GM19395 (cell line): ENCODE data around the gene TCL1B.

Source experiments
- ATAC-seq: cut with Tn5 transposase; IDR thresholded peaks from one replicate; pipeline ENCODE4 v1.9.1; 2021; ENCODE audit warnings: mild to moderate bottlenecking, moderate library complexity; ENCODE audit not compliant: unreplicated experiment

The TCL1B gene

DNA sequence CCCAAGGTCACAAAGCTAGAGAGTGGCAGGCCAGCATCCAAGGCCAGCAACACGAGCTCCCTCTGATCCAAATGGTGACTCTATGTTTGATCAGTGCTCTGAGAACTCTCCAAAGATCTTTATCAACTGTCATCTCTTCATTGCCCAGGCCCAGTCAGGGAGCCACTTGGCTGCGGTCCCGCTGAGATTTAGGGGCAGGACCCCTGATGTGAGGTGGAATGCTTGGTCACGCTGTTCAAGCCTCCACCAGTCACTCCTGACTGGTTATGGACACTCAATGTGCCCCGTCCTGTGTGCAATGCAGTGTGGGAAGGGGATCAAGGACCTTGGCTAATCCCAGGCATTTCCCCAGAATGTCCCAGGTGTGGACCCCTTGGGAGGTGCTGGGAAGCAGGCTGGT, 19.8 kb upstream of the TCL1B start:
- no peak for ATAC-seq

DNA sequence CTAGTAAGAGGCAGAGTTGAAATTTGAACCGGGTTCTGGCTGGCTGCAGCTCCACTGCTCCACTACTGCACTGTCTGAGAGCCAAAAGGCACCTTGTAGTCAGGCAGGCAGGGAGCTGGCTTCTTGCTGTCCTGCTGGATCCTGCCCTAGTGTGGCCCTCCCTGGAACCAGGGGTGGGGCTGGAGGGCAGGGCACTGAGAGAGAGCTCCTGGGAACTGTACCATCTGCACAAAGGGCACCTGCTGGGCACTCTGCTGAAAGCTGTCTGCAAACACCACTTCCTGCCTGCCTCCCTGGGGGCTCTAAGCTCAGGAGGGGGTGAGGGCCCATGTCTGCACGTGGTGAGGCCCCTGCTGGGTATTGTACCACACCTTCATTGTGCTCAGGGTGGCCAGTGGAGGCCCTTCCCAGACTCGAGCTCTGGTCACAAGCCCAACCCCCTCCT, 19.0 kb upstream of the TCL1B start:
- no peak for ATAC-seq

DNA sequence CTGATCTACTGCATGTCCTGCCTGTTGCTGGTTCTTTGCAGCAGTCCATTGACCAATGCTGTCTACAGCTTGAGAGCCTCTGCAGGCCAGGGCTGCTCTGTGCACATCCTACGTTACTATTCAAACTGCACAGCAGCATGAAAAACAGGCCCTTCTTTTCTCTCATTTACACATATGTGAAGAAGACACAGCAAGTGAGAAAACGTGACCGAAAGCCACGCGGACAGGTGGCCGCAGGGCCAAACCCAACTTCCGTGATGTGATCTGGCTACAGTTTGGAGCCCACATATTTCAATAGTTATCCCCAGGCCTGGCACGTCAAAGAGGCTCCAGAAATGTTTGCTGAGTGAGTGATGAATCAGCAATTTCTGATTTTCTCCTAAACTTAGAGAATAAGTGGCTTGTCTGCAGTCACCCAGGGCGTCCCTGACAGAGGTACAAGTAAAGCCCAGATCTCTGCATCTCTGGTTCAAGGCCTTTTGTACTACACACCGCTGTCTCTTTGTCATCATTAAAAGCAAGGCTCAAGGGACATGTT, 17.9 kb upstream of the TCL1B start:
- ATAC-seq = peak; percentile 40

DNA sequence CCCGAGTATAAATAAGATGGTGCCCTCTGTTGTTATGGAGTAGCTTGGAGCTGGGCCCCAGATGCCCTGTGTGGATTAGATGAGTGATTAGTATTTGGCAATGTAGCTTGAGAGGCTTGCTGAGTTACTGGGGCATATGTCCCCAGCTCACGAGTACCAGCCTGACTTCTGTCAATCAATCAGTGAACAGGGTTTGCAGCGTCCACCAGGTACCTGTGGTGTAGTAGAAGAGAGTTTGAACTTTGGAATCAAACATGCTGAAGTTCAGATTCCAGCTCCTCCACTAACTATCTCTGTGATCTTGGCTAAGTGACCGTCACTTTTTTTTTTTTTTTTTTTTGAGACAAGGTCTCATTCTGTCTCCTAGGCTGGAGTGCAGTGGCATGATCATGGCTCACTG, 11.6 kb upstream of the TCL1B start:
- no peak for ATAC-seq

DNA sequence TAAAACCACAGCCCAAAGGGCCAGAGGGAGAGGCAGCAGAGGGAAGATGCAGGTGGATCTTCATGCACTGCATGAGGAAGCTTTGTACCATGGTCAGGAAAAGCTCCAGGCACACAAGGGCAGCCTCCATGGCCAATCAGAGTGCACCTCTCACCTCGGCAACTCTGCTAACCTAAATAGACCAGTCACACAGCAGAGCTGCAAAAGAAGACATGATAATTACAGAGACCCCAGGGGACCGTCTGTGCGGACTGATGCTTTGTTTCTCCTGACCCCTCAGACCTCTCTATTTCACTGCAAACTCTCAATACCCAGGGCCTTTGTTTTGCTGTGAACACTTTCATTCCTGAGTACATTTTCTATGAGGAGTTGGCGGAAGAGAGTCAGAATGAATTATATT, 10.7 kb upstream of the TCL1B start:
- no peak for ATAC-seq

DNA sequence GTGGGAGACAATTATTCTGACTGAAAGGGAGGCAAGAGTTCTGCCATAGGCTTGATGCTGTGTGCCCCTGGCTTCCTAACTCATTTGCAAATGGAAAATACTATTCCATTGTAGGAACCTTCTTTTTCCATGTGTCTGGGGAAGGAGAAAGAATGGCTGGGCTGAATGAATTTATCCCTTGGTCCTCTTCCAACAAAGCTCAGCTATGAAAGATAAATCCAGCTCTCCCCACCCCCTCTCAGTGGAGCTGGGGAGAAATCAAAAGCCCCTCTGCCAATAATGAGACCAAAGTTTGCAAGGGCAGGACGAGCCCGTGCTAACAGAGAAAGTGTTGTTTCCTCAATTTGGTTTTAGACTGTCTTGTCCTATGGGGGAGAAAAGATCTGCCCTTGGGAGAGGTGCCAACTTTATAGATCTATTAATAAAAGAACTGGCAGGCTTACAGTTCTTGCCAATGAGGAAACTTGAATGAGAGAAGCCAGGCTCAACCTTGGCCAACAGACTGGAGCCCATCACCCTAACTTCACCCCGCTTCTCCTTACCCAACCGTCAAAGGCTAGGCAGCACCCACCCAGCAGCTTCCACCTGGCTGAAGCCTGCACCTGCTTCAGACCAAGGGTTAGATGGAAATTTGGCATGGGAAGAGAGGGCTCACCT, 8.9 kb upstream of the TCL1B start:
- ATAC-seq = no peak

DNA sequence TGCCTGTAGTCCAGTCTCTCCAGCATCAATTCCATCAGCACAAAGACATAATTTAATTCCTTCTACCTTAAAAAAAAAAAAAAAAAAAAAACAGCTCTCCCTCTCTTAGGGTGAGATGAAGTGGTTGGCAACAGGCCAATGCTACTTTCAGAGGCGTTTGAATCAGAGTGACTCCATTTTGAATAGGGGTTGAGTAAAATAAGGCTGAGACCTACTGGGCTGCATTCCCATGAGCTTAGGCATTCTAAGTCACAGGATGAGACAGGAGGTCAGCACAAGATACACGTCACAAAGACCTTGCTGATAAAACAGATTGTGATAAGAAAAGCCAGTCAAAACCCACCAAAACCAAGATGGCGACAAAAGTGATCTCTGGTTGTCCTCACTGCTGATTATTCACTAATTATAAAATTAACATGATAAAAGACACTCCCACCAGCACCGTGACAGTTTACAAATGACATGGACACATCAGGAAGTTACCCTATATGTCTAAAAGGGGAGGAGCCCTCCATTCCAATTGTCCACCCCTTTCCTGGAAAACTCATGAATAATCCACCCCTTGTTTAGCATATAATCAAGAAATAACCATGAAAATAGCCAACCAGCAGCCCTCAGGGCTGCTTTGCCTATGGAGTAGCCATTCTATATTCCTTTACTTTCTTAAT, 6.9 kb upstream of the TCL1B start:
- ATAC-seq = no peak

DNA sequence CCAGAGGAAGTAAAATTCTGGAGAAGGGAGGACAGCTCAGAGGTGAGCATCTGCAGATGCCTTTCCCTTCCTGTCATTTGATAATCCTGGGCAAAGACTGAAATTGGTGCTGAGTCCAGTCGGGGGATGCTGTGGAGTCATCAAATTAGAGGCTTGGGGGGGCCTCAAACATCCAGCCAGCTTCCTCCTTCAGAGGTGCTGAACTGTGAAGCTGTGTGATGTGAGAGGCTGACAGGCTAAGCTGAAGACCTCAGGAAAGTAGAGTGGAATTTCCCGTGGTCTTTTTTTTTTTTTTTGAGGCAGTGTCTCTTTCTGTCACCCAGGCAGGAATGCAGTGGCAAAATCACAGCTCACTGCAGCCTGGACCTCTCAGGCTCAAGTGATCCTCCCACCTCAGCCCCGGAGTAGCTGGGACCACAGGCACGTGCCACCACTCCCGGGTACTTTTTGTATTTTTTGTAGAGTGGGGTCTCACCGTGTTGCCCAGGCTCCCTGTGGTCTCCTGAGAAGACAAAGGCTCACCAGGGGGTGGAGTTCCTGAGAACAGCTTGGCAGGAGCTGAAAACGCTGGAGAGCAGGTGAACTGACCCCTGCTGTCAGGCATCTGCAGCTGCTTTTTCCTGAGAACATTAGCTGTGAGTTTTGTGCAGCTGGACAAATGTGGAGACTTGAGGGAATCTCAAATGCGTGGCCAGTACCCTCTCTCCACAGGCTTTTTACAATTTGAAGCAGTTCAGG, 6.1 kb upstream of the TCL1B start:
- no peak for ATAC-seq

DNA sequence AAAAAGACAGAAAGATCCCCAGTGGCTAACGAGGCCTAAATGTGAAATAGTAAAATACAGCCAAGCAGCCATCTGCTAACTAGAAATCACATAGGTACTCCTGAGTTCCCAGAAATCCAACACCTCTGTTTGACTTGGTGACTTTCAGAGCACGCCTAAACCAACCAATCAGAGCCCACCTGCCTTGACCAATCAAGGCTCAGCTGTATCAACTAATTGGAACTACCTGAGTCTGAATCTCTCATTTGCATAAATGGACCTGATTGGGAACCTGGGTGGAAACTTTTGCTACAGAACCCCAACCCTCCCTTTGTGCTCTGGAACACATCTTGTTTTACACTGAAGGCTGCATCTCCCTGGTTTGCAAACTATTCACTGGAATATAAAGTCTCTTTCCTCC, 5.1 kb upstream of the TCL1B start:
- no peak for ATAC-seq

DNA sequence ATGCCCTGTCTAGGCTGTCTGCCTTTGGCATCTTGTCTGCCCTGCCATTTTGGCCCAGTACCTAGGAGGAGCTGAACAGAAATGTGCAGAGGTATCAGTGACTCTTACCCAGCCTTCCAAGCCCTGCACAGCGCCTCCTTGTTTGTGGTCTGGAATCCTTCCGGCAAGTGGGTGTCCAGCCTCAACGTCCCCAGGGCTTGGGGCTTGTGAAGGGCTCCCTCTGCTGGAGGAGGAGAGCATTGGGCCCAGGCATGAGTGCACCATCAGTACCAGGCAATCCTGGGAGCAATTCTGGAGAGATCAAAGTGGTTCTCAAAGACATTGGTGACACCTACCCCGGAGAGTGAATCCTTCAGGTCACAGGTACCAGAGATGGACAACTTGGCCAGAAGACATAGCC, 2.4 kb upstream of the TCL1B start:
- no peak for ATAC-seq

DNA sequence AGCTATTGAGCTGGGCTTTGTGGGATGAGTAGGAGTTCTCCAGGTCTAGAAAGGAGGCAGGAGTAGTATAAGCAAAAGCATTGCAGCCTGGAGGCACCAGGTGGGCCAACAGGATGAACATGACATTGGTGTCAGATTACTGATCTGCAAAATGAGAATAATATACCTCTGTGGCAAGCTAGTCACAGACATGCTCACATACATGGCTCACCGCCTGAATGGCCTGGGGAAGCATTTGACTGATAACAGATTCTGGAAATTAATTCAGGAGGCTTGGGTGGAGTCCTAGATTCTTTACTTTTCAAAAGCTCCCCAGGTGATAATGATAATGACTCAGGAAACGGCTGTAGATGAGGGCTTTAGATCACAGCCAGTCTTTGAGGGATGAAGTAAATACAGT, 709 bp downstream of the TCL1B start:
- no peak for ATAC-seq

DNA sequence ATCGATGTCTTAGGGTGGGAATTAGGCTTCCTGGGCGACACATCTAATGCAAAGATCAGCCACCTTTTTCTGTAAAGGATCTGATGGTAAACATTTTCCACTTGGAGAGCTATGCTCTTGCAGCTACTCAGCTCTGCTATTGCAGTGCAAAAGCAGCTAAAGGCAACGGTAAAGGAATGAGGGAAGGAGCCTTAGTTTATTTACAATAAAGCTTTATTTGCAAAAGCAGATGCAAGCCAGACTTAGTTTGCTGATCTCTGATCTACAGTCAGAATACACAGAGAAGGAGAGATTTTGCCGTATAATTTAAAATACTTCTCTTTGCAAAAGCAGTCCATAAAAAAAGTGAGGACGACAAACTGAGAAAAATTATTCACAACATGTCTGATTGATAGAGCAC, 3.2 kb downstream of the TCL1B start:
- no peak for ATAC-seq

DNA sequence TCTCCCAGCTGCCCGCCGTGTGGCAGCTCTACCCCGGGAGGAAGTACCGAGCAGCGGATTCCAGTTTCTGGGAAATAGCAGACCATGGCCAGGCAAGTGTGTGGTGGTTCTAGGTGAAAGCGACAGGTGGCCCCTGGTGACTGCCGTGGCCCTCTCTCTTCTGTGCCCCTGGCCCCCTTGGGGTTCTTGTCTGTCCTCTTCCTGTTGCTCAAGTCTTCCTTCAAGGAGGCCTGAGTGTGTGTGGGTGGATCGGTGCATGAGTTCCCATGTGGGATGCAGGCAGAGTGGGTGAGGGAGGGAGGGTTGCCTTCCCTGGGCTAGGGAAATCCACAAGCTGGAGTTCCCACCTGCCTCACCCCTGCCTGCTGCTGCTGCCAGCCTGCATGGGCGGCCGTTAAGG, 4.6 kb downstream of the TCL1B start:
- no peak for ATAC-seq

DNA sequence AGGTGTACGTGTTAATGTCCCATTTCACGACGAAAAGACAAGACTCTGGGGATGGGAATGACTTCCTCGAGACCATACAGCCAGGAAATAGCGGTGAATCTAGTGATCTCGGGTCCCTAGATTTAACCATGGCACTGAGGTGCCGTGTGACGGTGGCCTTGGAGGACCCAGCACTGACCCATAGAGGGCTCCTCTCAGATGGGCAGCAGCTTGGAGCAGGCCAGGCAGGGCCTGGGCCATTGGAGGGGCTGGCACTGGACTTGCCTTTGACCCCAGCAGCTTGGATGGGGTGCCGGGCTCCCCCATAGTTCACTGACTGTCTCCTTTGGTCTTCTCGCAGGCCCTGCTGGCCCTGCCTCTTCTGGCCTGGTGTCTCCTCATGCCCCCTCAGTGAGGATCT, 5.4 kb downstream of the TCL1B start:
- no peak for ATAC-seq

DNA sequence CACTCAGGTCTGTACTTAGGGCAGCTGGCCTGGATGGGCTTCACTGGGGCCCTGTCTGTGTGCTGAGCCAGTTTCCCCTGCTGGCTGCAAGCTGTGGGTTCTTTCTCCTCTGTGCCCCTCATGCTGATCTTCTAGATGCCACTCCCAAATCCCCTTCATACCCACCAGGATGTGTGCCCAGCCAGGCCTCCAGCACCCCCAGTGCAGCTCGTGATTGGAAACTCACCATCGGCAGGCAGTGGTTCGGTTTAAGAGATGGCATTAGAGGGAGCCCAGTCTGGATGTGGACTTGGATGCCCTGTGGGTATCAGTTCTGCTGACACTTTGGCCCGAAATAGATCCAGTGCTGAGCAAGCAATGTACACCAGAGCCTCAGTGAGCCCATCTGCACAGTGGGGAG, 5.9 kb downstream of the TCL1B start:
- no peak for ATAC-seq

DNA sequence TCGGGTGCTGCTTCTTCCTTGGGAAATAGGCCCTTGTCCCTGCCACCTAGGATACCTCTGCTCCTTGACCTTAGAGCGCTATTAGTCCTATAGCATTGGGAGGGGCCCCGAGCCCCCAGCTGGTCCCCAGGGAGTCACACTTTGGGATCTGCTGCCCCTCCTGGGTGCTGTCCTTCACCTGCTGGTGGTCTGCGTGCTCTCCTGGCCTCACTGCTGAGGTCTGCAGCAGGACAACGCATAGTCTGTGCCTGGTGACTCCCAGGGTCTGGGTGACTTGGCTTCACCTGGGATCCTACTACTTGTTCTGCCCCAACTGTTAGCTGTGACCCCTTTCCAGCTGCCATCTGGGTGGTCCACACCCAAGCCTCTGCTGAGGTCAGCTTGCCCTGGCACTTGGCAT, 8.8 kb downstream of the TCL1B start:
- no peak for ATAC-seq

DNA sequence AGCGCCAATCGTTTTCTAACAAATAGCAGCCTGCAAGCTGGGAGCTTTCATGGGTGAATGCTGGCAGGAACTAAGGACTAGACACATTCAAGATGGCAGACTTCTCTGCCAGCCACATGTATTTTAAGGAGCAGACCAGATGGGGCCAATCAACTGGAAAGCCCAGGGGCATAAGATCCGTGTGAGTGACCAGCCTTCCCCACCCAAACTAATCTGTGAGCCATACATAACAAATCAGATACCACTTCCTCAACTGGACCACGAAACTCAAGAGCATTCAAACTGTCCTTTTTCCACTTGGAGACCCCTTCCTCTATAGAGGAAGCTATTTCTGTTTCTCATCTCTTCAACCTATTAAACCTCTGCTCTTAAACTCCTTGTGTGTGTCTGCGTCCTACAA, 9.7 kb downstream of the TCL1B start:
- no peak for ATAC-seq

DNA sequence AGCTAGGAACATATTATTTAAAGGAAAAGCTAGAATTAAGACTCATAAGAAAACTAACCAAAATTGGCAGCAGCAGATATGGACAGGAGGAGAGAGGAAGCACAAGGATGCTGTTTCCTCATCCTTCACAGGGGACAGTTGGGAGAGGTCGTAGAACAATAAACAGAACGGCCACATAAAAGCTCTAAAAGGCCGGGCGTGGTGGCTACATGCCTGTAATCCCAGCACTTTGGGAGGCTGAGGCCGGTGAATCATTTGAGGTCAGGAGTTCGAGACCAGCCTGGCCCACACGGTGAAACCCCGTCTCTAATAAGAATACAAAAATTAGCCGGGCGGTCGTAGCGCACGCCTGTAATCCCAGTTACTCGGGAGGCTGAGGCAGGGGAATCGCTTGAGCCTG, 10.5 kb downstream of the TCL1B start:
- ATAC-seq = no peak

DNA sequence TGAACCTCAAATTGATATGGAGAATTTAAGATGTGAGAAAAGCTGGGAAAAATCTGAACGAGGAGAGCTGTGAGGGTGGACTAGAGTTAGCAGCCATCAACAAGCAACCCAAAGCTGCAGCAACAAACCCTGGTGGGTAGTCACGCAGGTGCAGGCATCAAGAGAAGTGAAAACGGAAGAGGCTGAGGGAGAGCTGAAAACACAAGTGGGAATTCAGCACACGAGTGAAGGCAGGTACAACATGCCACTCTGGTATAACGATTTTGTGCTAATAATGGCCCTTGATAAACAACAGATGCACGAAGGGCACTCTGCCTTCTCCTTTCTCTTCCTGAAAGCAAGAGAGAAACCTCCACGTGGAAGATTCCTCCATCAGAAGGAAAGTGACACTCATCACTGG, 11.5 kb downstream of the TCL1B start:
- ATAC-seq = peak; percentile 58

DNA sequence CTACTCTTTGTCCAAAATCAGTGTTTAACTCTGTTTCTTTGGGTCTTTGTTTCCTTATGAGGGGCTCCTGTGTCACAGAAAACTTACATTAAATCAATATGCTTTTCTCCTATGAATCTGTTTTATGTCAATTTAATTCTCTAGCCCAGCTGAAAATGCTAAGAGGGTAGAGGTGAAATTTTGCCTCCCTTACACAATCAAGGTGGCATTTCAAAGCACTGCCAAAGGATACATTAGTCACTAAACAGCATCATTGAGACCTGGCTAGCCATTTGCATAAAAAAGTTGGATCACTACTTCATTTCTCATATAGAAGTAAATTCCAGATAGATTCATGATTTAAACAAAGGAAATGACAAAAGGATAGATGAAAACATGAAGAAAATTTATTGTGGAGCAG, 12.1 kb downstream of the TCL1B start:
- ATAC-seq = no peak

DNA sequence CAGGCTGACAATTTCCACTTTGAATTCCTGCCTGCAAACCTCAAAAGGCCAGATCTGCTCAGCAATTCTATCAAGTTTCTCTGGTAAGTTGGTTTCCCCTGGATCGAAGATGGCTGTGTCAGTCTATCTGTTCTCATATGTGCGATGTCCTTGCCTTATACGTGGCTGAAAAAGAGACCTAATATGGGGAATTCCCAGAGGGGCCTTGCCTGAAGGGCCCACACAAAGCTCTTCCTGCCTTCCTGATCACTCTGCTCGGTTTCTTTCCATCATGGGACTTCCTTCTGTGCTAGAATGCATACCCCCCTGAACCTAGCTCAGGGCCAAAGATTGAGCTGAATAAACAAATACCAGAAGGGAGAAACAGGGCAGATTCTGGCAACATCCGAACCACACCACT, 13.2 kb downstream of the TCL1B start:
- ATAC-seq = peak; percentile 44
